Trophoblast cell (in vitro differentiated cells and primary cell): ENCODE results near the gene ATP6AP1.

Experiments used
- DNase-seq, 2 donors: peaks; one replicate each; pipeline ENCODE4 v3.0.0-alpha.2; 2016
- H2AFZ ChIP-seq: 2 replicates; pipeline ENCODE4 v1.6.1; 2013; ENCODE audit warnings: low read length, moderate library complexity, mild to moderate bottlenecking; ENCODE audit not compliant: insufficient read depth, poor library complexity
- H2AK5ac ChIP-seq: 2 replicates; pipeline ENCODE4 v1.6.1; 2013; ENCODE audit warnings: mild to moderate bottlenecking, low read length
- H2BK120ac ChIP-seq: 2 replicates; pipeline ENCODE4 v1.6.1; 2013; ENCODE audit warnings: low read length, mild to moderate bottlenecking, moderate library complexity; ENCODE audit not compliant: insufficient read depth, poor library complexity
- H2BK12ac ChIP-seq: 2 replicates; pipeline ENCODE4 v1.6.1; 2013; ENCODE audit warnings: mild to moderate bottlenecking, low read length, moderate library complexity
- H2BK5ac ChIP-seq: 2 replicates; pipeline ENCODE4 v1.6.1; 2013; ENCODE audit warnings: low read length, low read depth, moderate library complexity, mild to moderate bottlenecking; ENCODE audit not compliant: poor library complexity
- H3K14ac ChIP-seq: 2 replicates; pipeline ENCODE4 v1.6.1; 2013; ENCODE audit warnings: mild to moderate bottlenecking, low read length
- H3K18ac ChIP-seq: 2 replicates; pipeline ENCODE4 v1.6.1; 2013; ENCODE audit warnings: mild to moderate bottlenecking, low read length
- H3K23ac ChIP-seq: 2 replicates; pipeline ENCODE4 v1.6.1; 2013; ENCODE audit warnings: low read length
- H3K27ac ChIP-seq: 2 replicates; pipeline ENCODE4 v1.5.1; 2013; ENCODE audit warnings: low read depth, mild to moderate bottlenecking, inconsistent platforms, low read length, moderate library complexity
- H3K27me3 ChIP-seq: 2 replicates; pipeline ENCODE4 v1.6.1; 2013; ENCODE audit warnings: inconsistent platforms, mild to moderate bottlenecking, low read length, moderate library complexity; ENCODE audit not compliant: insufficient read depth
- H3K36me3 ChIP-seq, 2 experiments: 1 replicate in 1 of 2; 2 replicates in 1 of 2; pipeline ENCODE4 v1.6.1; 2013; ENCODE audit warnings: low read length in 2 of 2, mild to moderate bottlenecking in 2 of 2, moderate library complexity in 1 of 2; ENCODE audit not compliant: insufficient read depth in 2 of 2, control insufficient read depth in 1 of 2
- H3K4ac ChIP-seq: 2 replicates; pipeline ENCODE4 v1.6.1; 2013; ENCODE audit warnings: low read depth, mild to moderate bottlenecking, low read length, moderate library complexity
- H3K4me1 ChIP-seq, 2 experiments: 1 replicate in 1 of 2; 2 replicates in 1 of 2; pipeline ENCODE4 v1.6.1; 2013; ENCODE audit warnings: low read length in 2 of 2, mild to moderate bottlenecking in 2 of 2, moderate library complexity in 1 of 2; ENCODE audit not compliant: insufficient read depth in 2 of 2, control insufficient read depth in 1 of 2
- H3K4me2 ChIP-seq: 2 replicates; pipeline ENCODE4 v1.6.1; 2013; ENCODE audit warnings: inconsistent platforms, mild to moderate bottlenecking, low read length, moderate library complexity
- H3K4me3 ChIP-seq: 2 replicates; pipeline ENCODE4 v1.5.1; 2013; ENCODE audit warnings: mild to moderate bottlenecking, low read depth, low read length, inconsistent platforms
- H3K79me1 ChIP-seq: one replicate; pipeline ENCODE4 v1.6.1; 2013; ENCODE audit warnings: low read length
- H3K79me2 ChIP-seq: 2 replicates; pipeline ENCODE4 v1.6.1; 2013; ENCODE audit warnings: low read length, mild to moderate bottlenecking; ENCODE audit not compliant: control insufficient read depth, insufficient read depth, poor library complexity
- H3K9ac ChIP-seq: 2 replicates; pipeline ENCODE4 v1.6.1; 2013; ENCODE audit warnings: mild to moderate bottlenecking, low read length
- H3K9me3 ChIP-seq: 2 replicates; pipeline ENCODE4 v1.6.1; 2013; ENCODE audit warnings: low read depth, mild to moderate bottlenecking, control low read depth, inconsistent platforms, low read length; ENCODE audit not compliant: insufficient read depth
- H4K12ac ChIP-seq: 2 replicates; pipeline ENCODE4 v1.6.1; 2013; ENCODE audit warnings: low read depth, mild to moderate bottlenecking, low read length, moderate library complexity
- H4K8ac ChIP-seq: 2 replicates; pipeline ENCODE4 v1.6.1; 2013; ENCODE audit warnings: low read depth, mild to moderate bottlenecking, low read length, moderate library complexity
- H4K91ac ChIP-seq: one replicate; pipeline ENCODE4 v1.6.1; 2013; ENCODE audit warnings: low read depth, mild to moderate bottlenecking, low read length, moderate library complexity
- WGBS: extraction: QIAGEN DNeasy Blood & Tissue Kit; methylation state at CpG from one replicate; pipeline ENCODE4 v1.1.7; 2013; ENCODE audit warnings: missing lambda C conversion rate; ENCODE audit not compliant: insufficient read length, insufficient coverage; ENCODE audit errors: extremely low coverage; 5-methylcytosine and 5-hydroxymethylcytosine counted together

ATP6AP1 gene

GRCh38 chrX:154404625-154405192 lies 23.8 kb upstream of the ATP6AP1 start:
- Histone ChIP-seq H3K4ac (no peak overlapping the region), H3K36me3 (peaks cover 17 to 19% of the 10 kb centered on the region in 2 experiments), H2BK12ac (no peak overlapping the region), H4K12ac (no peak overlapping the region), H2BK5ac (no peak overlapping the region), H3K4me2 (no peak overlapping the region), H3K4me1 (peaks cover 6 to 10% of the 10 kb centered on the region in 2 experiments), H4K8ac (no peak overlapping the region), H3K23ac (no peak overlapping the region), H3K79me1 (peaks cover 4% of the 10 kb centered on the region), H3K9me3 (no peaks in the 10 kb centered on the region), H2AK5ac (no peak overlapping the region), H3K14ac (no peak overlapping the region), H4K91ac (no peak overlapping the region), H3K18ac (no peak overlapping the region), H3K27ac (no peak overlapping the region), H2AFZ (no peak overlapping the region), H3K27me3 (no peaks in the 10 kb centered on the region), H2BK120ac (no peak overlapping the region), H3K4me3 (no peak overlapping the region), H3K79me2 (peaks cover 6% of the 10 kb centered on the region), H3K9ac (no peak overlapping the region)
- DNase-seq = no peak
- no CpG with 5 or more reads among the region's 16 CpGs for WGBS

GRCh38 chrX:154408659-154409221 lies 19.7 kb upstream of the ATP6AP1 start:
- H3K14ac ChIP-seq = peak overlapping the region; percentile 75
- peak overlapping the region; percentile 39 for H3K4ac ChIP-seq
- H3K79me2 ChIP-seq = peaks cover 11% of the 10 kb centered on the region
- peak overlapping the region; percentile 78 for H2BK5ac ChIP-seq
- WGBS = no CpG with 5 or more reads among the region's 10 CpGs
- peak overlapping the region; percentile 75 for H3K9ac ChIP-seq
- no peaks in the 10 kb centered on the region for H3K27me3 ChIP-seq
- H3K4me3 ChIP-seq = no peak overlapping the region
- H3K79me1 ChIP-seq = peaks cover 9% of the 10 kb centered on the region
- no peak overlapping the region for H3K23ac ChIP-seq
- peak overlapping the region; percentile 55 for H4K8ac ChIP-seq
- peaks cover 9 to 14% of the 10 kb centered on the region in 2 experiments for H3K4me1 ChIP-seq
- H2AFZ ChIP-seq = no peak overlapping the region
- H3K36me3 ChIP-seq = peaks cover 0 to 4% of the 10 kb centered on the region in 2 experiments
- peak overlapping the region; percentile 60 for H2BK120ac ChIP-seq
- no peaks in the 10 kb centered on the region for H3K9me3 ChIP-seq
- DNase-seq = no peak
- H2AK5ac ChIP-seq = peak overlapping the region; percentile 69
- H3K4me2 ChIP-seq = peak overlapping the region; percentile 71
- H2BK12ac ChIP-seq = peak overlapping the region; percentile 46
- H3K27ac ChIP-seq = peak overlapping the region; percentile 69
- peak overlapping the region; percentile 72 for H3K18ac ChIP-seq
- no peak overlapping the region for H4K12ac ChIP-seq
- H4K91ac ChIP-seq = peak overlapping the region; percentile 85

DNA sequence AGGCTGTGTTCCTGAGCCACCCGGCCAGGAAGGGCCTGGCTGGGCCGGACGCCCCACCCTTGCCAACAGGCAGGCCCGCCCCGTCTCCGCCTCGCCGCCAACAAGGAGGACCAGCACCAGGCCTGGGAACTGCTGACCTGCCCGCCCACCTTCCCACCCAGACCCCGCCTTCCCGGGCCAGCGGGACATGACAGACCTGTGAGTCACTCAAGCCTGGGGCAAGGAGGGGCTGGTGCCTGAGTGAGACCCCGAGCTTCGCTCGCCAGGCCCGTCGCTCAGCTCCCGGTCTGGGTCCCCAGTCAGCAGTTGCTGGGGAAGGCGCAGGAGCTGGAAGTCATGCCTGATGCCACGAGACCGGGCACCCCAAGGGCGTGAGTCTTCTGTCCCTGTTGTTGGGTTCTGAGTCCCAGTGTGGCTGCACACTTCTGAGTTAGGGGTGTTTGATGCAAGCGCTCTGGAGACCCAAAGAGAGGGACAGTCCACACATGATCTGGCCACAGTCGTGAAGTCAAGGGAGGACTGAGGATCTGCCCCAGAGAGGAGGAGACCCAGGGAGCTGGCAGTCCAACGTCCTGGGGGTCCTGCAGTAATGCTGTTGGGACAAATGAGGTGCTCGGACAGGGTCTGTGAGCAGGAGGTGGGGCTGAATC lies 19.1 kb upstream of the ATP6AP1 start, which contains the start of gene DNASE1L1:
Gene DNASE1L1, minus strand, starts transcription at position 33 of the 650 bp plus-strand sequence. CDS start 3,686 bp downstream, outside the sequence.
- peak within 1 kb of the TSS; percentile 94 for H2BK12ac ChIP-seq
- H2AFZ ChIP-seq = peak within 1 kb of the TSS; percentile 63

DNA sequence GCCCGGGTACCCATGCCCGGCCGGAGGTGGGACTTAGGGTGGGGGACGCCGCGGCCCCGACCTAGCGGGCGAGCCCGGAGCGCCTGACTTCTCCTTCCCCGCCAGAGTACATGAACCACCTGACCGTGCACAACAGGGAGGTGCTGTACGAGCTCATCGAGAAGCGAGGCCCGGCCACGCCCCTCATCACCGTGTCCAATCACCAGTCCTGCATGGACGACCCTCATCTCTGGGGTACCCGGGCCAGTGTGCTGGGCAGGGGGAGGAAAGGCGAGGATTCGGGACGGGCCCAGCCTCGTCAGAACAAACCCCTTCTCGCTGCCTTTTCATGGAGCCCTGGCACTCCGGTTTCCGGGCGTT lies 16.5 kb upstream of the ATP6AP1 start:
- peak overlapping the region; percentile 86 for H2BK120ac ChIP-seq
- H3K27ac ChIP-seq = peak overlapping the region; percentile 87
- peak overlapping the region; percentile 92 for H4K12ac ChIP-seq
- no peaks in the 10 kb centered on the region for H3K27me3 ChIP-seq
- peaks cover 0 to 4% of the 10 kb centered on the region in 2 experiments for H3K36me3 ChIP-seq
- H2BK5ac ChIP-seq = peak overlapping the region; percentile 95
- H4K91ac ChIP-seq = peak overlapping the region; percentile 90
- WGBS = no CpG with 5 or more reads among the region's 29 CpGs
- peak overlapping the region; percentile 95 for H3K18ac ChIP-seq
- peaks cover 9% of the 10 kb centered on the region for H3K79me1 ChIP-seq
- no peak overlapping the region for H3K23ac ChIP-seq
- H3K4me3 ChIP-seq = peak overlapping the region; percentile 84
- no peak overlapping the region for H2BK12ac ChIP-seq
- peak overlapping the region; percentile 87 for H3K9ac ChIP-seq
- peak overlapping the region; percentile 94 for H3K4me2 ChIP-seq
- H4K8ac ChIP-seq = peak overlapping the region; percentile 99
- peak in 1 of 2 donors; percentile 30 for DNase-seq
- no peaks in the 10 kb centered on the region for H3K9me3 ChIP-seq
- H3K14ac ChIP-seq = peak overlapping the region; percentile 94
- H3K79me2 ChIP-seq = peaks cover 11% of the 10 kb centered on the region
- peaks cover 9 to 14% of the 10 kb centered on the region in 2 experiments for H3K4me1 ChIP-seq
- H2AK5ac ChIP-seq = peak overlapping the region; percentile 99
- peak overlapping the region; percentile 17 for H2AFZ ChIP-seq
- peak overlapping the region; percentile 72 for H3K4ac ChIP-seq

More for the DNA sequence above, 19.1 kb upstream of the ATP6AP1 start, which contains the start of gene DNASE1L1:
- WGBS = no CpG with 5 or more reads among the region's 26 CpGs
- H3K36me3 ChIP-seq = peaks cover 0 to 4% of the 10 kb centered on the region in 2 experiments
- H4K91ac ChIP-seq = peak within 1 kb of the TSS; percentile 93
- peak within 1 kb of the TSS; percentile 78 for H2BK5ac ChIP-seq
- no peaks in the 10 kb centered on the region for H3K27me3 ChIP-seq
- H4K8ac ChIP-seq = peak within 1 kb of the TSS; percentile 80
- peak within 1 kb of the TSS; percentile 93 for H2AK5ac ChIP-seq
- peak within 1 kb of the TSS; percentile 75 for H3K9ac ChIP-seq
- H3K4ac ChIP-seq = peak within 1 kb of the TSS; percentile 39
- peaks cover 11% of the 10 kb centered on the region for H3K79me2 ChIP-seq
- peaks cover 9% of the 10 kb centered on the region for H3K79me1 ChIP-seq
- H3K27ac ChIP-seq = peak within 1 kb of the TSS; percentile 93
- H2BK120ac ChIP-seq = peak within 1 kb of the TSS; percentile 97
- peak within 1 kb of the TSS; percentile 53 for H3K4me3 ChIP-seq
- H3K18ac ChIP-seq = peak within 1 kb of the TSS; percentile 84
- peak within 1 kb of the TSS; percentile 83 for H4K12ac ChIP-seq
- peak within 1 kb of the TSS; percentile 90 for H3K14ac ChIP-seq
- peaks cover 9 to 14% of the 10 kb centered on the region in 2 experiments for H3K4me1 ChIP-seq
- DNase-seq = peak; percentile 78
- peak within 1 kb of the TSS; percentile 71 for H3K4me2 ChIP-seq
- no peak within 1 kb of the TSS for H3K23ac ChIP-seq
- H3K9me3 ChIP-seq = no peaks in the 10 kb centered on the region
